ENCODE data around the gene GIT1. TPM values are rescaled to one million over a fixed set of nuclear protein-coding genes. Genes with fewer than 3 reads are reported as not detected.

GIT1 gene
- polyA plus RNA-seq, 1 of the 3 experiments (the other 2 are of a cell fraction): 42.9 TPM

- peak overlapping the region in 1 of 2 experiments; percentile 91; a peak in 2 of 4 replicates for H3K27ac ChIP-seq (ENCODE audit: low read depth in 2 of 2, low read length in 1 of 2)
Observed at GRCh38 chr17:29594519-29595090, 5.2 kb upstream of the GIT1 start.

More at GRCh38 chr17:29594519-29595090, 5.2 kb upstream of the GIT1 start:
- no peaks in the 10 kb centered on the region for H3K36me3 ChIP-seq (replicated peaks in 1 of 2; ENCODE audit: control insufficient read depth in 1 of 2, insufficient read depth in 2 of 2, low read length in 1 of 2)
- no peaks in the 10 kb centered on the region for H3K9me3 ChIP-seq
- CTCF ChIA-PET: interaction anchor here (0.6 to 5.0 kb wide), 12 partner anchors 12 to 642 kb away, joined by 3 to 98 read pairs (median 4); partner anchors contain the start of genes ABHD15 and TP53I13
- peak overlapping the region; percentile 93 for H3K4me2 ChIP-seq
- WGBS (ENCODE audit: low lambda C conversion rate): 82% methylated on average over 8 of the region's 11 CpGs
- no peaks in the 10 kb centered on the region for H3K27me3 ChIP-seq (ENCODE audit: insufficient read depth)
- TF ChIP-seq TCF12 (IDR thresholded peaks at IDR 0.05) (no peak), REST (IDR thresholded peaks at IDR 0.05; ENCODE audit: low read depth, low read length) (no peak), RAD21 (IDR thresholded peaks at IDR 0.05; ENCODE audit: low read length) (no peak), RXRA (IDR thresholded peaks at IDR 0.05; ENCODE audit: borderline replicate concordance, low read depth) (no peak), USF1 (IDR thresholded peaks at IDR 0.05; ENCODE audit: borderline replicate concordance, low read depth) (no peak), ELF1 (IDR thresholded peaks at IDR 0.05) (no peak), SIN3A (IDR thresholded peaks at IDR 0.05; ENCODE audit: borderline replicate concordance, low read depth, low read length) (no peak), NFIC (IDR thresholded peaks at IDR 0.05; ENCODE audit: borderline replicate concordance) (no peak), CTCF (IDR thresholded peaks at IDR 0.05) (no peak), POLR2AphosphoS5 (IDR thresholded peaks at IDR 0.05; ENCODE audit: low read depth, low read length) (no peak)
- TF ChIP-seq, protein P1, sequence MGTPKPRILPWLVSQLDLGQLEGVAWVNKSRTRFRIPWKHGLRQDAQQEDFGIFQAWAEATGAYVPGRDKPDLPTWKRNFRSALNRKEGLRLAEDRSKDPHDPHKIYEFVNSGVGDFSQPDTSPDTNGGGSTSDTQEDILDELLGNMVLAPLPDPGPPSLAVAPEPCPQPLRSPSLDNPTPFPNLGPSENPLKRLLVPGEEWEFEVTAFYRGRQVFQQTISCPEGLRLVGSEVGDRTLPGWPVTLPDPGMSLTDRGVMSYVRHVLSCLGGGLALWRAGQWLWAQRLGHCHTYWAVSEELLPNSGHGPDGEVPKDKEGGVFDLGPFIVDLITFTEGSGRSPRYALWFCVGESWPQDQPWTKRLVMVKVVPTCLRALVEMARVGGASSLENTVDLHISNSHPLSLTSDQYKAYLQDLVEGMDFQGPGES (IDR thresholded peaks at IDR 0.05; ENCODE audit: low read depth, low read length): no peak
- peak overlapping the region; percentile 65 to 89 for H3K4me3 ChIP-seq (ENCODE audit: low read depth in 2 of 2, low read length in 1 of 2)
- no peaks in the 10 kb centered on the region for H3K9me2 ChIP-seq
- H3K9ac ChIP-seq: no peak overlapping the region
- POLR2A ChIA-PET: no interaction called here
- H3K4me1 ChIP-seq (ENCODE audit: control insufficient read depth in 1 of 2, insufficient read depth in 2 of 2, low read depth in 1 of 2, low read length in 1 of 2): peaks cover 34 to 67% of the 10 kb centered on the region in 2 experiments
- peaks cover 29% of the 10 kb centered on the region for H3F3A ChIP-seq (replicated peaks; ENCODE audit: insufficient read depth)
- DNase-seq: no peak
- H4K20me1 ChIP-seq (ENCODE audit: insufficient read depth): 0 out of 2 replicates have a peak, but pooled peaks cover 4% of the 10 kb centered on the region
- H3K79me2 ChIP-seq (ENCODE audit: insufficient read depth): peaks cover 24% of the 10 kb centered on the region
- no peak overlapping the region for H2AFZ ChIP-seq (ENCODE audit: low read depth)
